Posterior vena cava (tissue), 2 donors: ENCODE data around the gene CSNK2B. TPM values are rescaled to one million over a fixed set of nuclear protein-coding genes. Genes with fewer than 3 reads are reported as not detected.
A peak's percentile ranks its signal among the peaks of the same experiment; 100 is the strongest.

Experiments
- DNase-seq: peaks from one replicate; pipeline ENCODE4 v3.0.0-alpha.2; 2020; ENCODE audit warnings: low spot score
- intact Hi-C, 2 donors: fragments of 100-400 bp; cut with DNase I; formaldehyde crosslinking; loops; one replicate each; pipeline versions ENCODE4 v1.14.1 to v1.14.2; 2022 to 2023
- total RNA-seq, 2 donors: library from RNA; stranded (reverse); fragmentation: NEBNext Ultra II Directional; extraction: Animal tissue kit (Norgen Biotek cat#: 25700); gene quantifications; one replicate each; pipeline ENCODE4 v1.2.1, GENCODE V29; 2021
- donor health status: DM: yes; HTN: yes; CAD: no.
- donor health status: DM: yes; HTN: yes; CAD: no.

The CSNK2B gene
- total RNA-seq, 2 donors from 2014 or later: 85.2 to 90.4 TPM

DNA sequence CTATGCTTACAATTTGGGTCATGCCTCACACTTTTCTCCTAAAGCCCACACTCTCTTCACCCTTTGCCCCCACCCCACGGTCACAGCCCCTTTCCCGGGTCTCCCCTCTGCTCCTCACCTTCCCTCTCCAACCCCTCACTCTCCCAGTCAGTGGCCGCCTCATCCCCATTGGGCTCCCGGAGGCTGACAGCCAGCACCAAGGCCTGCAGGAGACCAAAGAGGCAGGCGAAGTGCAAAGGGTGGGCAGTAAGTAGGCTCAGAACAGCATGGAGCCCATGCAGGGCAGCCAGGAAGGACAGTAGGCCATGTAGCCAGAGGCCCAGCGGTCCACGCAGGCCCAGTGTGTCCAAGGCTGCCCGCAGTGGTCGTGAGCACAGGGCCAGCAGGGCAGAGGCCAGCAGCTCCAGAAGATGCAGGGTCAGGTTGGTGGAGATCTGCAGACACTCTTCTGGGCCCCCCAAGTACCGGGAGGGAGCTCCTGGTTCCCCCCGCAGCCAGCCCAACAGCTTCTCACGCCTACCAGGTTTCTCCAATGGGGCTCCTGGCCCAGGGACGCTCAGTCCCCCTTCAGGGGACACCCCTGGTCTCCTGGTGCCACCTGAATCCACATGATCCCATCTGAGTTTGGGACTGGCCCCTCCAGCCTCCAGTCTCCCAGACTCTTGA lies 6.8 kb upstream of the CSNK2B start:
- no peak for DNase-seq
- intact Hi-C loops: no loop called here

DNA sequence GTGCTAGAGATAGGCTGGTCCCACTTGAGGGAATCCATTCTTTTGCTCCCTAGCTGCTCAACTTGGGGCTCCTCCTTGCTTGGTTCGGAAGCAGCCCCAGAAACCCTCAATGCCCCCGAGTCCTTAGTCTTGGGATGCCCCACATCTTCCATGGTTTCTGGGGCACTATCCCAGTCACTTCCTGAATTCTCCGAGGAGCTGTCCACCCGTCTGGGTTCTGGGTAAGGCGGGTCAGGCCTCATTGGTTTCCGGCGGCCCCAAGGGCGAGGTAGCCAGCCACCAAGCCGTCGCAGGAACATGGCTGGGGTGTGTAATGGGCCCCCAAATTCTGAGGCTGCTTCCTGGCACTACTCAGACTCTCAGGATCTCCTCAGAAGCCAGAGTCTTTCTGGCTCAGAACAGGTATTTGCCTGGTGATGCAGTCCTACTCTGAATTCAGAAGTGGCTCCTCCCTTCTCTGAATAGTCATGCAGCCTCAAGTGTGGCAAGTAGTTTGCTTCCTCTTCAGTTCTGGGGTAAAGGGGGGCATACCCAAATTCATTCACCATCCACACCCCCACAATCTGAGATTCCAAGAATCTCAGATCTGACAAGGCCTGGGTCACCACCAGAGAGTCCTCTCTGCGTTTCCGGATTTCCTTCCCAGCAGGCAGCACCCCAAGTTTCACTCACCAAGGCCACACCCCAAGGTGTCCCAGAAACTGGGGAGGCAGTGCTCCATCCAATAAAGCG lies 6.1 kb upstream of the CSNK2B start:
- intact Hi-C loops: no loop called here
- no peak for DNase-seq

DNA sequence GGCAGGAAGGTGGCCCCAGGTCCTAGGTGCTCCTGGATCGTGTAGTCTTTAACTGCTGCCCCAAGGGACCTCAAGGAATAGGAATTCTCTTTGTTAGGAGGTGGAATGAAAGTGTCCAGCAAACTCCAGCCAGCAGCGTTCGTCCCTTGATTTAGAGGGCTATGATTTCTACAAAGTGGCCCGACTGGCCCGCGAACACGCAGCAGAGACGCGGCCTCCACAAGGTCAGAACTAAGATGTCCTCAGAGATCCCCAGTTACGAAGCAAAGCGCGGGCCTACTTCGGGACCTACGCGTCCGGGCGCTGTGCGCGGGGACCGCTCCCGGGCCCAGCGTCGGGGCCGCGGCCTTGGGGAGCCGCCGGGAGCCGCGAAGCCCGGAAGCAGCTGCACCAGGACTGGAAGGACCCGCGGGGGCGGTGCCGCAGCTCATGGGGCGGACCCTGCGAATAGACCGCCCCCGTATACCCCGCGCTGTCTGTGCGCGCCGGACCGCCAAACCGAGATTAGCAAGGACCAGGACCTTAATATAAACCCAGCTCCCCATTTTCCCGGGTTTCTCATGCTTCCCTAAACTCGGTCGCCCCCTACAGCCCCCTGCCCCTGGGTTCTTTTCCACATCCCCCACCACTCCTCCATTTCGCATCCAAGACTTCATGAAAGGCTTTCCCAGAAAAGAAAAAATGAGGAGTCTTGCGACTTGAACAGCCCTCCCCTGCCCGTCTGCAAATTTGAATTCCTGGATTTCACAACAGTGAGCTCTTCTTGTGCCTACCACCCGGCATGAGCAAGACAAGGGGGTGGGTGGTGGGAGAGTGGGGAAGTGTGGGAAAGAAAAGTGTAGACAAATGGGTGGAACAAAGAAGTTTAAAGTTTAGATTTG lies 5.3 kb upstream of the CSNK2B start, which contains the start of gene C6orf47:
TSS of gene C6orf47 (minus strand) at position 398 of the 881 bp plus-strand sequence. CDS start 831 bp downstream, outside the sequence.
- DNase-seq: peak; percentile 95

DNA sequence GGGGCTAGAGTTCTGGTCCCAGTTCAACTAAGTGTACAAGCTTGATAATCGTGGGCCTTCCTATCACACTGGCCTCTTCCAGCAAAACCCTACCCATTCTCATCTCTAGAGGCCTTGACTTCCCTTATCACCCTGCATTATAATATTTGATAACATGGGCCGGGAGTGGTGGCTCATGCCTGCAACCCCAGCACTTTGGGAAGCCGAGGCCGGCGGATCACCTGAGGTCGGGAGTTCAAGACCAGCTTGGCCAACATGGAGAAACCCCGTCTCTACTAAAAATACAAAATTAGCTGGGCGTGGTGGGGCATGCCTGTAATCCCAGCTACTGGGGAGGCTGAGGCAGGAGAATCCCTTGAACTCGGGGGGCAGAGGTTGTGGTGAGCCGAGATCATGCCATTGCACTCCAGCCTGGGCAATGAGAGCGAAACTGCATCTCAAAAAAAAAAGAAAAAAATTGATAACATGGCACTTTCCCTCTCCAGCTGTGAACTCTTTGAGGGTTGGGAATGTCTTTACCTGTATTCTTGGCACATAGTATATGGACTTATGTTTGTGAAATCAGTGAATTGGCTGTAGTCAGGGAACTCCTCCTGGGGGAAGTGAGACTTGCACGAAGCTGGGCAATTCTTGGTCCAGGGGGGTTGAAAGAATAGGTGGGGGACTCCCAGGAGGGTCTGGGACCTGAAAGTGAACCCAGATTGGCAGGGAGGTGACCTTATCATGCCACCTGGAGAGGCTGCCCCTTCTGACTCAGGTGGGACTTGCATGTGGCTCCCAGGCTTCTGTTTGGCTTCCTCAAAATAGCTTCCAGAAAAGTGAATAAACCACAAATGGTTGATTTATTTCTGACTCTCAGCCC lies 4.4 kb upstream of the CSNK2B start:
- DNase-seq: no peak
- intact Hi-C loops: no loop called here

More for the DNA sequence above, 5.3 kb upstream of the CSNK2B start, which contains the start of gene C6orf47:
- intact Hi-C loops: no loop called here

DNA sequence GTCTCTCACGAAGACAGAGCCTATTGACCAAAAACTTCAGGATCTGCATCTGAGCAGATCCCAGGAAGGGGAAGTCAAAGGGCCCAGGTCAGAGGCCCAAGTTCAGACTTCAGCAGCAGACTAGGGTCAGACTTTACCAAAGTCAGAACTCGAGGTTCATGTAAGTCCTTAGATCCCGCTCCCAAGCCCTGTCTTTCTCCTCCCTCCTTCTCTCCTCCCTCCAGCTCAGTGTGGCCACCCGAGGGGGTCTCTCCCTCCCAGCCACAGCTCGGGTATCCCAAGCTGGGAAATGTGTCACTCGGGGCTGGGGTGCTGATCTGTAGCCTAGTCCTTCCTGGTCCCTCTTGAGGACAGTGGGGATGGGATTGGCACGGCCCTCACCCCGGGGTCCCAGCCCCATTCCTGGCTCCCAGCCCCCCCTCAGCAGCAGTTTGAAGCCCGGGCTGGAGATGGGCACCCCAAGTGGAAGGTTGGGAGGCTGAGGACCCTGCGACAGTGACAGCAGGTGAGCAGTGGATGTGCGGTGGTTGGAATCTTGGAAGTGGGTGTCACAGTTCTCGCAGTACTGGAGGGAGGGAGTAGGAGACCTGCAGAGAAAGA lies 3.7 kb upstream of the CSNK2B start:
- intact Hi-C loops: no loop called here
- no peak for DNase-seq

DNA sequence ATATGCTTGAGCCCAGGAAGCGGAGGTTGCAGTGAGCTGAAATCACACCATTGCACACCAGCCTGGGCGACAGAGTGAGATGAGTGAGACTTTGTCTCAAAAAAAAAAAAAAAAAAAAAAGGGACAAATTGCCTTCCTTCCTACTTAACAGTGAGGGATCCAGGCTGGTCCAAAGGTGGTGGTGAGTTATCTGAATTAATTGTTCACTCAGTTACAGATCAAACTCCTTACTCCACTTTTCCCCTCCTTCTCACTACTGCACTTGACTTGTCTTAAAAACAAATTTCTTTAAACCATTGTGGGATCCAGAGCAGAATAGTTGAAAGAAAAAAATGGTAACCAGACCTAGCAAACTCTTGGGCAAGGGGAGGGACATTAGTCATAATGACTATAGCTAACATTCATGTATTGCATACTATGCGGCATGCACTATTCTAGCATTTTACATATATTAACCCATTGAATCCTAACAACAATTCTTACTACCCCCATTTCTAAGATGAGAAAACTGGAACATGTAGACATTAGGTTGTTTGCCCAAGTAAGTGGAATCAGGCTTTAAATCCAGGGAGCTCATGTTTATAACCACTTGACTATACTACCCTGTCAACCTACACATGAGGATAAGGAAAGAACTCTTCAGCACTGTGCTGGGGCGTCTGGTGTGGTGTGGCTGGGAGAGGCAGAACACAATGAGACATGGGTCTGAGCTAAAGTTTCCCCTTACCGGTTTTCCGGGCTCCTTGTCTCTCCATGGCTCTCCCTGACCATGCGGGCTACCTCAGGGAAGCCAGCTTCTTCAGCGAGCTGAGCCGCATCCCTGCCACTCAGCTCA lies 2.5 kb upstream of the CSNK2B start:
- intact Hi-C loops: no loop called here
- DNase-seq: no peak

DNA sequence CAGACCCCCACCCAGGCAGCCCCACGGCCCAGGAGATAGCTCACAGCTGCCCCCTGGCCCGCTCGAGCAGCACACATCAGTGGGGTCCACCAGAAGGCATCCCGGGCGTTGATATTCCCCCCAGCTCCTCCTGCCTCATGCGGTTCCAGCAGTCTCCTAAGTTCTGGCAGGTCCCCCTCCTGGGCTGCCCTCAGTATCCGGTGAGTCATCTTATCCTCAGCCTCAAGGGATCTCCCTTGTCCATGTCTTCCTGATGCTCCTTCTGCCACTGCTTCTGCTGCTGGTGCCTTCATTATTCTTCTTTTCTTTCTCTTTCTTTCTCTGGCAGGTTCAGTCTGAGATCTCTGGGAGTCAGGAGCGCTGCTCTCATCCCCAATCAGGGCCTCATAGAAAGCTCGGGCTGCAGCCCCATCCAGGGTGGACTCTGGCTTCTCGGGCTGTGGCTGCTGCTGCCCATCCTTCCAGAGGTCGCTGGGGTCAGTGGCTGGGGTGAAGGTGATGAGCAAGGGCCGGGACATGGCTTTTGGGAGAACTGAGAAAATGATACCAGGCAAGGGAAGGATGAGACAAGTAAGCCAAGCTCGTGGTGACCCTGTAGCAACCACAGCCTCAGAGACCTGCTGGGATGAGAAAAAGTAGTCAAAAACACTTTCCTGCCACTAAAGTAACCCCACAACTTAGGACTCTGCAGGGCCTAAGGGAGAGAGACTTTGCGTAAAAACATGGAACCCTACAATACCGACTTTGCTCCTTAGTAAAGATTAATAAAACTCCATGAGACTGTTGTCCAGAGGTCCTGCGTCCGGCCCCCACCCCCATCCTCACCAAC lies 1.7 kb upstream of the CSNK2B start:
- intact Hi-C loops: no loop called here
- no peak for DNase-seq

DNA sequence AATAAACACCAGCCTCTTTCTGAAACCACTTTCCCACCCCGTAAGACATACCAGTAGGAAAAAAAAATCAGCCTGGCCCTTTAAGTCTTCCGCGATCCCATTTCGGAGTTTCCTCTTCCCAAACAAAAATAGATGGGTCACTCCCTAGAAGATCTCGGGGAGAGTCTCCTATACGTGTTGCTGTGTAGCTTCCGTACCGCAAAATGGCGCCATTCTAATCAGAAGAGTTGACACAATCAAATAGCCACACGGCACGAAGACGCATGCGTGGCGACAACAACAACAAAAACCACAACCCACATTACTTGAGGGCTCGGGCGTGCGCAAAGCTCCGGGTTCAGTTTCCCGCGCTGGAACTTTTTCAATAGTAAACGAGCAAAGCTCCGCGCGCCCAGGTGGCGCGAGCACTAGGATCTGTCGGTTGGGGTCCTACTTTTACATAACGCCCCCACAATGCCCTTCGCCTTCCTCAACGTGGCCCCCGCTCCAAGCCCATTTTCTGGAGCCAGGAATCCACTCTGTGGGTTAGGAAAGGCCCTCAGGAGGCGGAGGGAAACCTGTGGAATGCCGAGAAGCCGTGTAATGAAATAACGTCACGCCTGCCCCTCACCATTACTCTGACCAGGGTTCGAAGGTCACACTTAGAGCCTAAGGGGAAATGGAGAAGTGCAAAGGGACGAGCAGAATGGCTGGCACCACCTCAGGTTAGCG lies 935 bp upstream of the CSNK2B start, which contains the start of gene GPANK1:
TSS of gene GPANK1 (minus strand) at position 208 of the 711 bp plus-strand sequence. CDS start 519 bp downstream, outside the sequence.
- peak; percentile 97 for DNase-seq
- intact Hi-C loops: no loop called here

DNA sequence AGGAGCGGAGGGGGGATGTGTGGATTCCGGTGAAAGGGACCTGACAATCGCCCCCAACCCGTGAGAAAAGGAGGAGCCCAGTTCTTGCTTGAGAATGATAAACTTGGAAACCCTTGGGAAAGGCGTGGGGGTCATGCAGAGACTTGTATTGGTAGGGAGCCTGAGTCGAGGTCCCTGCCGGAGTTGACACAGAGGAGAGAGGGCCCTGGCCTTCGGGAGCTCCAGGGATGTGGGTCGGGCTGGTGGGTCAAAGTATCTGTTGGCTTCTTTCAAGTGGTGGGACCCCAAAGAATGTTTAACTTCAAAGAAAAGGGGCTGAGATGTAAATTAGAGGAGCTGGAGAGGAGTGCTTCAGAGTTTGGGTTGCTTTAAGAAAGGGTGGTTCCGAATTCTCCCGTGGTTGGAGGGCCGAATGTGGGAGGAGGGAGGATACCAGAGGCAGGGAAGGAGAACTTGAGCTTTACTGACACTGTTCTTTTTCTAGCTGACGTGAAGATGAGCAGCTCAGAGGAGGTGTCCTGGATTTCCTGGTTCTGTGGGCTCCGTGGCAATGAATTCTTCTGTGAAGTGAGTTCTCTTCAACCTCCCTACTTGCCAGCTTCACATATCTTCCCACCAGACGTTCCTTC lies 571 bp downstream of the CSNK2B start:
- DNase-seq: no peak
- intact Hi-C loops: no loop called here

DNA sequence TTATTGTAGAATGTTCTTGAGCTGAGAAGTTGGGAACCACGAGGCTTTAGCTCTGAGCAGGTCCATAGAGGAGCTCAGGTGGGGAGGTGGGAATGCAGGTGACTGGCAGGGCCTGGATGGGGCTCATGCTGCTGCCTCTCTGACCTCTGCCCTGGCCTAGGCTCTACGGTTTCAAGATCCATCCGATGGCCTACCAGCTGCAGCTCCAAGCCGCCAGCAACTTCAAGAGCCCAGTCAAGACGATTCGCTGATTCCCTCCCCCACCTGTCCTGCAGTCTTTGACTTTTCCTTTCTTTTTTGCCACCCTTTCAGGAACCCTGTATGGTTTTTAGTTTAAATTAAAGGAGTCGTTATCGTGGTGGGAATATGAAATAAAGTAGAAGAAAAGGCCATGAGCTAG lies 3.8 kb downstream of the CSNK2B start, which contains the start of gene LY6G5B:
TSS of gene LY6G5B (plus strand) at position 301 of the 400 bp plus-strand sequence. CDS start 975 bp downstream, outside the sequence.
- DNase-seq: no peak
- intact Hi-C loops: no loop called here

DNA sequence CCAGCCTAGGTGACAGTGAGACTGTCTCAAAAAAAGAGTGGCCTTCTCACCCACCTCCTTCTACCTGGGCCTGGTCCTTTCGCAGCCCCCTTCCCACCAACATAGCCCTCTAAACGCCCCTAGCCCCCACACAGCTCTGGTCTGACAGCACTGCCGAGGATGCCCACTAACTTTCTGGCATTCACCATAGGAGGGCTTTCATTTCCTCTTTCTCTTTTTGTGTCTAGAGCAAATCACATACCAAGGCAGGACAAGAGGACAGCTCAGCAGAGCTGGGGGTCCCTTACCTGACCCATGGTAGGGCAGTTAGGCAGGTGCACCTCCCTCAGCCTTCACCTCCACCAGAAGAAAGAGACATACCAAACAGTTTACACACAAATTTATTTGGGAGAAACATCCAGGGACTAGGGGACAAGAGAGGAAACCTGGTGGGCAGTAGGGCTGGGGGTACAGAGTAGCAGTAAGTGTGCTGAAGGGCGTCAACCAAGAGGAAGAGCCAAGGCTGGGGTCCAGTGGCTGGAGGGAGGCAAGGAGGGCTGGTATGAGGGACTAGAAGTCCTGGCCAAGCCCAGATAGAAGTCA lies 10.5 kb downstream of the CSNK2B start:
- intact Hi-C loops: loop anchor here in 1 of 2 donors (5.0 kb wide), 1 partner anchor 276 kb away; no protein-coding TSS in a partner anchor
- DNase-seq: no peak

DNA sequence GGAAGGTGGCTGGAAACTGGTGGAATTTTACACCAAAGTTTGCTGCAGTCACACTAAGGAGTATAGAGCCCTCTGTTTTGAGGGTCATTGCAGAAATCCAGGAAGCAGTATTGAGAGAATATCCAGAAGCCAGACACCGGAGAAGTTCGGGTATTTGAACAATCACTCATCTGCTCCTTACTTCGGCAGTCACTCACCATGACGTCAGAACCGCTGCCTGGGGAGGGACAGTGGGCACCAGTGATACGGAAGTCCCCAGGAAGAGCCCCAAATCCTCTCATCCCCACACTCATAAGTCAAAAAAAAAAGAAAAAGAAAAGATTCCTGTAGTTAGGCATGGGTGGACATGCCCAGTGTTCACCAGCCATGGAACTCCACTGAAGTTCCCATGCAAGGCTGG lies 11.0 kb downstream of the CSNK2B start:
- no peak for DNase-seq
- intact Hi-C loops: loop anchor here in 1 of 2 donors (5.0 kb wide), 1 partner anchor 275 kb away; no protein-coding TSS in a partner anchor

DNA sequence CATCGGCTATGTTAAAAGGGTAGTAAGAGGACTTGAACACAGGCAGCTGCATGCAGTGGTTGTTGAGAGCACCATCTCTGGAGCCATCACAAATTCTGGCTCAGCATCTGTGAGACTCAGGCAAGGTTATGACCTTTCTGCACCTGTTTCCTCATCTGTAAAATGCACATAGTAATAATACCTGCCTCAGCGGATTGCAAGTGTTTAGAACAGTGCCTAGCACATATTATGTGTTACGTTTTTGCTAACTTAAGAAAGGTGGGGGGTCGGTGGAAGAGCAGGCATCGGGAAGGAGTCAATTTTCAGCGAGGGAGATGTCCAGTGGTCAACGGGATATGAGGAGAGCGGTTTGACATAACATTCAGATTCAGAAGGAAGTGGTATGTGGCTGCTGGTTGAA lies 12.1 kb downstream of the CSNK2B start:
- no peak for DNase-seq
- intact Hi-C loops: loop anchor here in 1 of 2 donors (5.0 kb wide), 1 partner anchor 274 kb away; no protein-coding TSS in a partner anchor

DNA sequence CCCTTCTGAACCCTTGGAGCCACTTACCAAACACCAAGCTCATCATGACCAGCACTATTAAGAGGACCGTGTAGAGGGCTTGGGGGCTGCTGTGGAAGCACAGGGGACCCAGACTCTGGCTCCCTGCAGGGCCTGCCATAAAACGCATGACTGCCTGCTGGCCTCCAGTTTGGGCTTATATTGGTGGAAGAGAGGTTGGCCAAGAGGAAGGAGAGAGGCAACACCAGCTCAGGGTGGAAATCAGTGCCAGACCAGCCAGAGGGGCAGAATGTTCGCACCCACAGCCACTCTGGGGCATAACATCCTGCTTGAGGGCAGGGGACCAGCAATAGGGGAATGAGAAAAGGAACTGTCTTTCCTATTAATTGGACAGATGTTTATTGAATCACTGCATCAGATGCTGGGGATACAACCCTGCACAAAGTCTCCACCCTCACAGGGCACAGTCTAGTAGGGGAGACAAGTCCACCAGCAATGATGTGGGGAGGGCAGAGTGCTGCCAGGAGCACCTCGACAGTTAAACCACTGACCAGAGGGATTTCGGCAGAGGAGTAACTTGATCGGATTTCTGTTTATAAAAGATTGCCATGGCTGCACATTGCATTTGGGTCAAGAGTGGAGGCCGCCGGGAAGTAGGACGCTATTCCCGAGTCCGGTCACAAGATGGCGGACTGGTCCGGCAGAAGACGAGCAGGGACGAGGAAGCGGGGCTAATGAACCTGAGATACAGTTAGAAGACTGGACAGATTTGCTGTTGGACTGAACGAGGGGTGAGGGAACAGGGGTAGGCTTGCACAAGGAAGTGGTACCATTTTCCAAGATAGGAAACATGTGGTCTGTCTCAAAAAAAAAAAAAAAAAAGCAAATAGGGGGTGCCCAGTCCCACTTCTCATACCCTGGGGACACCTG lies 14.6 kb downstream of the CSNK2B start, which contains the start of gene LY6G5C:
TSS of gene LY6G5C (minus strand) at position 842 of the 909 bp plus-strand sequence. CDS start at position 148, 694 bp downstream.
- intact Hi-C loops: loop anchor here (5.0 to 10.0 kb wide), 2 partner anchors 152 to 154 kb away; no protein-coding TSS in a partner anchor
- DNase-seq: peak; percentile 95
